Tibial artery (tissue), 4 donors: ENCODE results near the gene TMEM174.

Experiments
- DNase-seq, 2 donors: peaks; one replicate each; pipeline ENCODE4 v3.0.0-alpha.2; 2019
- H3K27ac ChIP-seq, 2 donors: fragments of 200-600 bp; sonication (generic) in 1 of 2; 1 replicate in 1 of 2; 2 replicates in 1 of 2; pipeline ENCODE4 v1.5.1; 2018 to 2019; ENCODE audit warnings: mild to moderate bottlenecking in 1 of 2
- H3K27me3 ChIP-seq, 2 donors: fragments of 200-600 bp; sonication (generic) in 1 of 2; one replicate each; pipeline versions ENCODE4 v1.5.1 to v1.6.0; 2016 to 2019
- H3K36me3 ChIP-seq, 3 donors: fragments of 200-600 bp; sonication (generic) in 2 of 3; one replicate each; pipeline ENCODE4 v1.5.1; 2016 to 2019; ENCODE audit warnings: mild to moderate bottlenecking in 2 of 3
- H3K4me1 ChIP-seq, 4 donors: fragments of 200-600 bp; sonication (generic) in 2 of 4; 1 replicate in 3 of 4; 2 replicates in 1 of 4; pipeline ENCODE4 v1.5.1; 2016 to 2019
- H3K4me3 ChIP-seq, 2 donors: fragments of 200-600 bp; sonication (generic) in 1 of 2; 1 replicate in 1 of 2; 2 replicates in 1 of 2; pipeline ENCODE4 v1.5.1; 2018 to 2019; ENCODE audit warnings: mild to moderate bottlenecking in 2 of 2
- H3K9me3 ChIP-seq, 3 donors: fragments of 200-600 bp; sonication (generic) in 1 of 3; one replicate each; pipeline ENCODE4 v1.5.1; 2016 to 2019
- intact Hi-C: fragments of 100-400 bp; cut with DNase I; formaldehyde crosslinking; loops from one replicate; pipeline ENCODE4 v1.15.0; 2023; ENCODE audit warnings: low total_unique reads
- TF ChIP-seq, protein P1 (sequence below), 2 experiments: fragments of 200-600 bp in 1 of 2; fragments of 450-650 bp in 1 of 2; IDR thresholded peaks; one replicate each; pipeline ENCODE4 v1.5.1; 2017 to 2019; ENCODE audit warnings: antibody characterized with exemption in 2 of 2, mild to moderate bottlenecking in 1 of 2, moderate library complexity in 1 of 2

TMEM174 gene, protein sequence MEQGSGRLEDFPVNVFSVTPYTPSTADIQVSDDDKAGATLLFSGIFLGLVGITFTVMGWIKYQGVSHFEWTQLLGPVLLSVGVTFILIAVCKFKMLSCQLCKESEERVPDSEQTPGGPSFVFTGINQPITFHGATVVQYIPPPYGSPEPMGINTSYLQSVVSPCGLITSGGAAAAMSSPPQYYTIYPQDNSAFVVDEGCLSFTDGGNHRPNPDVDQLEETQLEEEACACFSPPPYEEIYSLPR

DNA sequence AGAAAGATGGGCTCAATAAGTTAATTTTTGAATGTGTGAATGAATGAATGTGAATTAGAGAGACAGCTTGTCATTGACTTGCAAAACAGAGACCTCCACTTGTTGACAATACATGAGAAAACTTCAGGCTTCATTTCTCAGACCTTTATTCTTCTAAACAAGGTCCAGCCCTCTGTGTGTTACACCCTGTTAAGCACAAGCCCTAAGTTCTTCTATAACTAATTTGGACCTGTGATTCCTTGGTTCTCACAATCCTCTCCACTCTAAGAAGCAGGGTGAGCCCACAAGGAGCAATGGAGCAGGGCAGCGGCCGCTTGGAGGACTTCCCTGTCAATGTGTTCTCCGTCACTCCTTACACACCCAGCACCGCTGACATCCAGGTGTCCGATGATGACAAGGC, at the start of gene TMEM174:
TMEM174 (plus strand) TSS at position 243 of the 400 bp plus-strand sequence; CDS start at position 294, 51 bp downstream.
- Histone ChIP-seq H3K27ac (no peak within 1 kb of the TSS), H3K4me3 (no peak within 1 kb of the TSS), H3K36me3 (no peaks in the 10 kb centered on the region), H3K27me3 (peaks cover 0 to 13% of the 10 kb centered on the region in 2 donors), H3K9me3 (no peaks in the 10 kb centered on the region), H3K4me1 (no peaks in the 10 kb centered on the region)
- no peak for DNase-seq
- intact Hi-C loops: no loop called here
- TF ChIP-seq, protein P1, sequence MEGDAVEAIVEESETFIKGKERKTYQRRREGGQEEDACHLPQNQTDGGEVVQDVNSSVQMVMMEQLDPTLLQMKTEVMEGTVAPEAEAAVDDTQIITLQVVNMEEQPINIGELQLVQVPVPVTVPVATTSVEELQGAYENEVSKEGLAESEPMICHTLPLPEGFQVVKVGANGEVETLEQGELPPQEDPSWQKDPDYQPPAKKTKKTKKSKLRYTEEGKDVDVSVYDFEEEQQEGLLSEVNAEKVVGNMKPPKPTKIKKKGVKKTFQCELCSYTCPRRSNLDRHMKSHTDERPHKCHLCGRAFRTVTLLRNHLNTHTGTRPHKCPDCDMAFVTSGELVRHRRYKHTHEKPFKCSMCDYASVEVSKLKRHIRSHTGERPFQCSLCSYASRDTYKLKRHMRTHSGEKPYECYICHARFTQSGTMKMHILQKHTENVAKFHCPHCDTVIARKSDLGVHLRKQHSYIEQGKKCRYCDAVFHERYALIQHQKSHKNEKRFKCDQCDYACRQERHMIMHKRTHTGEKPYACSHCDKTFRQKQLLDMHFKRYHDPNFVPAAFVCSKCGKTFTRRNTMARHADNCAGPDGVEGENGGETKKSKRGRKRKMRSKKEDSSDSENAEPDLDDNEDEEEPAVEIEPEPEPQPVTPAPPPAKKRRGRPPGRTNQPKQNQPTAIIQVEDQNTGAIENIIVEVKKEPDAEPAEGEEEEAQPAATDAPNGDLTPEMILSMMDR (IDR thresholded peaks at IDR 0.05): no peak

DNA sequence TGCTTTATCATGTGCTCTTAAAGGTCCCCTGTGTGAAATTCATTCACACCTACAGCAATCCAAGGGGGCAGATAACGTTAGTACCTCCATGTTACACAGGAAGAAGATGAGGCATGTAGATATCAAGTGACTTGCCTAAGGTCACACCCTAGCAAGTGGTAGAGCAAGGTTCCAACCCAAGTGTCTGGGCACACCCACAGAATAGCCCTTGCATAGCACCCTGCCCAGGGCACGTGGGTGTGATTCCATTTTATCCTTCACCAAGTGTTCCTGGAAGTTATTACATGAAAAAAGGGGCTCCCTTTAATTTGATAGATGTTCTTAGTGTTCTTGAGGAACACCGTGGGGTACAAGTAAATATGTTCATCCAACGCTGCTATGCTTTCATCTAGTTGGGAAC, 47.7 kb upstream of the TMEM174 start:
- H3K4me3 ChIP-seq: no peak overlapping the region
- no peak overlapping the region for H3K27ac ChIP-seq
- H3K27me3 ChIP-seq: peaks cover 0 to 39% of the 10 kb centered on the region in 2 donors
- DNase-seq: no peak
- TF ChIP-seq, protein P1 (IDR thresholded peaks at IDR 0.05): no peak
- no peaks in the 10 kb centered on the region for H3K36me3 ChIP-seq
- intact Hi-C loops: no loop called here
- peaks cover 0 to 8% (median 6%) of the 10 kb centered on the region in 4 donors for H3K4me1 ChIP-seq
- no peaks in the 10 kb centered on the region for H3K9me3 ChIP-seq

DNA sequence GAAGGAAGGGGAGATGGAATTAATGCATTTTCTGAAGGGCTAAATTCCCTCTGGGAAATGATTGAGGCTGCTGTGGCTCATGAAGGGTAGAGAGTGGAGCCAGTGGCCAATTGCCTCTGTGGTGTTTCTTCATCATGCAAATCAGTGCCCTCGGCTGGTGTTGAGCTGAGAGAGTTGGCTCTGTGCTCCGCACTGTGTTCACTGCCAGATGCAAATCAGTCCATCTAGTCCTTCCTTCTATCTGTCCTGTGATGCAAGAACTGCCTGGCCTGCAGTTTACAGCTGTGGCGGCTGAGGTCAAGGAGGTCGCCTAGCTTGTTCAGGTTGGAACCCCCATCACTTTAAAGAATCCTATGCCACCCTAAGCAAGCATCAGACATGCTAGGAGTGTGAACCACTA, 46.6 kb upstream of the TMEM174 start:
- Histone ChIP-seq H3K36me3 (no peaks in the 10 kb centered on the region), H3K27me3 (peaks cover 0 to 31% of the 10 kb centered on the region in 2 donors), H3K4me1 (no peaks in the 10 kb centered on the region), H3K27ac (no peak overlapping the region), H3K9me3 (no peaks in the 10 kb centered on the region), H3K4me3 (no peak overlapping the region)
- intact Hi-C loops: no loop called here
- DNase-seq: no peak
- TF ChIP-seq, protein P1 (IDR thresholded peaks at IDR 0.05): no peak

DNA sequence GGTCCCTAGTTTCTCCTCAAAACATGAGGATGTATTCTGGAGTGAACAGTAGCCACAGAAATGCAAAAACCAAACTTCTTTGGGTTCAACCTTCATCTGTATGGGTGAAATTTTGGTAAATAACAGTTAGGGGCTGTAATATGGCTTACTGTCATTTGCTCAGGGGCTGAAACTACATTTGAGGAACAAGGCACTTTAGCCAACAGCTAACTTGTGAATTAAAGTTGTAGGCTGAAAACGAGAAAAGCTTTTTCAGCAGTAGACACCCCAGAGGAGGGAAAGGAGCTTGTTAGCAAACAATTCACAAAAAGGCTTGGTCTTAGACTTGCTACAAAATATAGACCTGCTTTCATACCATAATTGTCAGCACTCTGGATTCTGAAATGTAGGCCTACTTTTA, 46.0 kb upstream of the TMEM174 start:
- Histone ChIP-seq H3K4me1 (no peaks in the 10 kb centered on the region), H3K36me3 (no peaks in the 10 kb centered on the region), H3K27ac (no peak overlapping the region), H3K27me3 (peaks cover 0 to 28% of the 10 kb centered on the region in 2 donors), H3K9me3 (no peaks in the 10 kb centered on the region), H3K4me3 (no peak overlapping the region)
- TF ChIP-seq, protein P1 (IDR thresholded peaks at IDR 0.05): no peak
- no peak for DNase-seq
- intact Hi-C loops: no loop called here

DNA sequence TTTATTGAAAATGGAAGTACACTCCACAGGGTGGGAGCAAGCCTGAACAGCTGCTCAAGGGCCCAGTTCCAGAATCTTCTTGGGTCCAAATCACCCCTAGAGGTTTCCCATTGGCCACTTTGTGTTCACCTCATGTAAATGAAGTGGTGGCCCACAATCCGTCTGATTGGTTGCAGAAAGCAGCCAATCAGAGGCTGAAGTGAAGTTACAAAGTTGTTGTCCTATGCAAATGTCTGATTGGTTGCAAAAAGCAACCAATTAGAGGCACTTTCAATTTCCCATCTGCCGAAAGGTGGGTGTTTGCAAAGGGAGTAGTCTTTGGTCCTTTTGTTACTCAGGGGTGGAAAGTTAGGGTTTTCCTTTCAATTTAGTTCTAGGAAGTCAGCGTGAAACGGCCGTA, 43.9 kb upstream of the TMEM174 start:
- H3K4me1 ChIP-seq: no peaks in the 10 kb centered on the region
- H3K36me3 ChIP-seq: no peaks in the 10 kb centered on the region
- no peak for DNase-seq
- H3K27me3 ChIP-seq: peaks cover 0 to 10% of the 10 kb centered on the region in 2 donors
- TF ChIP-seq, protein P1 (IDR thresholded peaks at IDR 0.05): no peak
- intact Hi-C loops: no loop called here
- no peaks in the 10 kb centered on the region for H3K9me3 ChIP-seq
- no peak overlapping the region for H3K4me3 ChIP-seq
- no peak overlapping the region for H3K27ac ChIP-seq
